Measurements from ENCODE around the gene ANKRD1.

GRCh38 chr10:90914992-90915765 is 5.7 kb downstream of the ANKRD1 start:
- TF ChIP-seq POLR2A (IDR thresholded peaks at IDR 0.05) (no peak), CTCF (IDR thresholded peaks at IDR 0.05) (no peak)
